NCI-H187 (cell line): Measurements from ENCODE around the gene FANCI.

Experiments
- DNase-seq, 2 experiments: peaks; one replicate each; lab custom pipeline; 2025; lab: John Stamatoyannopoulos, UW

The FANCI gene

DNA sequence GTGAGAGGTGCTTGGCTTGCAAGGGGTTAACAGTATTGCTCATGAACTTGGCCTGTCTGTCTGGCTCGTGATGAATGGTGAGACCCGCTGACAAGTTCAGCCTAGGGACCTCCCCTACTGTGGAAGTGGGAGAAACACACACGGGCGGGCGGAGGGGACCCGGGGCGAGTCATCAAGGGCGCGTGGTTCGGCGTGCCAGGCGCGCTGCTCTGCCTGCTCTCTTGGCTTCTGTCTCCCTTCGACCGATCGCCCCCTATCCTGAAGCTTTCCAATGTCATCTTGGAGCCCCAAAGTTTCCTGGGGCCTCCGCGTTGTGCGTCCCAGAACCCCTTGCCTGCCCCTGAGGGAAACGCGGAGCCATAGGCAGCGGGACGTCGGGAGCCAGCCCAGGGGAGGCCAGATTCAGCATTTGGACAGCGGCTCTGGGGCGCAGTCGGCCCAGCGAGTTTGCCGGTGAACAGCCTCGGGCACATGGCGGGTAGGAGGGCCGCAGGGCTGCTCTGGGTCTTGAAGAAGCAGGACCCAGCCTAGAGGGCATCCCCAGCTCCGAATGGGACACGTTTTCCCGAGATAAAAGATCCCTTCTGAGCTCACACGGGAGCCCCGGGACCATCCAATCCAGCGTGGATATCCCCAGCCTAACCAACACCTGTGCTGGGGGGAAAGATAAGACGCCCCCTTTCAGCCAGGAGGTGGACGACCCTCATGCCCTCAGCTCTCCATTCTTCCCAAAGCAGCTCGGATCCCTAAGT is 117.8 kb downstream of the FANCI start:
- no peak for DNase-seq

DNA sequence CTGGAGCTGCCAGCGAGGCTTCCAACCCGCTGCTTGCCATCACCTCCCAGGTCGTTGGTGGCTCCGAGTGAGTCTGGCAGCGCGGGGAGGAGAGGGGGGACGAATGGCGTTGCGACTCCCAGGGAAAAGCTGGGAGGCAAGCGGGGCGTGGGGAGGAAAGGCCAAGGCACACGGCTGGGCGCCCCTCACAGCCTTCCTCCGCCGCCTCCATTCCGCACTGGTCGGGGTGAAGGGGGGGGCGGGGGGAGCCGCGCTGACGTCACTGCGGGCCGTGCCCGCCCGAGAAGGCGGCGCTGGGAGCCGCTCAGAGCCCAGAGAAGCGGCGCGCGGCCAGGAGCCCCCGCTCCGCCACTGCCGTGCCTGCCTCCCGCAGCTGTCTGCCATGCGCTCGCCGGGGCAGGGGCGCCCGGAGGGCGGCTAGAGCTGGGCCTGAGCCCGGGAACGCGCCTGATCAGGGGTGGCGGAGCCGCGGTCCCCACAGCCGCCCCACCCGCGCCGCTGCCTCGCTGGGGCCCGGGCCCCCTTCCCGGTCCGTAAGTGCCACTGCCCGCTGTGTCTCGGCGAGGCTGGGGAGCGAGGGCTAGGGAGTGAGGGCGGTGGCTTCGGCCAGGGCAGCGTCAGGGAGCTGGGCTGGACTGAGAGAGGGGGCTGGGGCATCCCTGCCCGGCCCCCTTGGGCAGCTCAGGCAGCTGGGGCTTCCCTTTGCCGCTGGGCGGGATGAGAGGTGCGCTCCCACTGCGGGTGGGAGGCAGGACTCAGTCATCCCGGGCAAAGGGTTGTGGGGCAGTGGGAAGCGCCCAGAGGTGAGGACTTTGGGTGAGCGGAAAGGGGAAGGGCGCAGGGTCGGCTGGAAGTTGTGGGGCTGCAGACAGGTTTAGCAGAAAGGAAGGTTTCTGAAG is 118.7 kb downstream of the FANCI start:
- peak; percentile 31 to 35 for DNase-seq

DNA sequence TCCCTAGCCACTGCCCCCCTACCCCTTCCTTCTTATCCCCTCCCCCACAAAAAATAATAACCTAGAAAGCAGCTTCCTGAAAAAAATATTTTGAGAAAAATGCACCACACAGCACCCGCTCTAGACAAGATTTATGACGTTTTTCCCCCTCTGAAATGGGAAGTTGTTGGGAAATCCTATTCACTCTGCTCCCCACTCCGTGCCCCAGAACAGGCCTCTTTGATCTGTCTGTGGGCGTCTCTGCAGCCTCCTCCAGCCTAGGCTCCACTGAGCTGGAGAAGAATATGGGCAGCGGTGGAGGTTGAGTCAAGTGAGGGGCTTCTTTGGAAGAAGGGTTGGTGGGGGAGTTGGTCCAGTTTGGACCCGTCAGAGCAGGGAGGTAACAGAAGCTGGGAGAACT is 119.4 kb downstream of the FANCI start:
- no peak for DNase-seq

DNA sequence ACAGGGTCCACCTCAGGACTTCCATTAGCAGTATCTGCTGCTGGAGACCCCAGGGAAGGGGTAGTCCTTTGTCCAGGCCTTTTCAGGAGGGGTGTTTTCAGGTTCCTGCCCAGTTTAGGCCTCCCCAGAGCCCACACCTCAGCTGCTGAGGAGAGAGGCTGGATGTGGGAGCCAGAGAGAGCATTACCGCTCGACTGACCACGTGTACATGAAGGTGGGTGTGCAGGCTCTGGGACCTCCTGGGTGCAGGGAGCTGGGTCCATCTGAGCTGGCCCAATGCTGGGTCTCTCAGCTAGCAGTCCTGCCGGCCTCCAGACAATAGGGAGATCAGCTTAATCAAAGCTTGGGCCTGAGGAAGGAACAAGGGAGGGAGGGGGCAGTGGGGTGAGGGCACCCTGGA is 120.0 kb downstream of the FANCI start:
- no peak for DNase-seq

DNA sequence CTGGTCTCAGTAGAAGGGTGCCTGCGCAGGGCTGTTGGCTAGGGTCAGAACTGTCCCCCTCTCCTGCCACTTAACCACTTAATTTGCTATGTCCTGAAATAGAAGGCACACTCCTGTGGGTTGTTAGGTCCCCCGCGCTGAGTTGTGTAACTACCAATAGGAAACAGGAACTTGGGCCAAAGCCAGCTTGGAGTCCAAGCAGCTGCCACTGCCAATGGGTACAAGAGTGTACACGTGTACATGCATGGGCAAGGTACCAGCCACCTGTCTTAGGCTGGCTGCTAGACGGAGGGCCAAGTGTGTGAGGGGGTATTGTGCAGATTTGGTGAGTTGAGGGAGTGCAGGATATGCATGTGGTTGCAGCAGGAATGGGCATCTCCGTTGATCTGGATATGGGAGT is 120.6 kb downstream of the FANCI start:
- DNase-seq: no peak

DNA sequence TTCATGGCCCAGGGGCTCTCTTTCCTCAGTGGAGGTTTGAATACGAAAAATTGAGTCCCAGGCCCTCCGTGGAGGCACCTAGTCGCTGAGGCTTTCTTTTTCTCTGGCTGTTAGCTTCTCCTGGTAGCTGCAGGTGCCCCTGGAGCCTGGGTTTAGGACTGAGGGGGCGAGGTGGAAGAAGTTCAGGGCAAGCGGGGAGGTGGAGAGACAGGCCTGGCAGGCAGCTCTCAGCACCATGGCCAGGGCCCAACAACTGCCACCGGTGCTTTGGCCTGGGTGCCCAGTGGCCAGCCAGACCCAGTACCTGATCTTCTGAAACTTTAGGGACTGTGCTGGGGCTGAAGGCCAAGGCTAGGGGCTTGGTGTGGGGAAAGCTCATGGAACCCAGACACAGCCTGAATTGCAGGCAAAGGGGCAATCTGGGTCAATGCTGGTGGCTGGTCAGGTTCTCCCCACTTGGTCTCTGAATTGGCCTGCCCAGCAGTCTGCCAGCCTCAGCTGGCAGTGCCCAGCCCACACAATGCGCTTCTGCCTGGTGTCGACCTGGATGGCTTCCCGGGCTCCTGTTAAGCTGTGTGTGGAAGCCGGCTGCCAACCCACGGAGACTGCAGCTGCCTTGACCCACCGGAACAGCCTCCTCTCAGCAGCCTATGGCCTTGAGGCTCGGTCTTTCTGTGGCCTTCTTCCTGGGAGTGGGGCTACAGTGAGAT is 121.1 kb downstream of the FANCI start:
- no peak for DNase-seq

DNA sequence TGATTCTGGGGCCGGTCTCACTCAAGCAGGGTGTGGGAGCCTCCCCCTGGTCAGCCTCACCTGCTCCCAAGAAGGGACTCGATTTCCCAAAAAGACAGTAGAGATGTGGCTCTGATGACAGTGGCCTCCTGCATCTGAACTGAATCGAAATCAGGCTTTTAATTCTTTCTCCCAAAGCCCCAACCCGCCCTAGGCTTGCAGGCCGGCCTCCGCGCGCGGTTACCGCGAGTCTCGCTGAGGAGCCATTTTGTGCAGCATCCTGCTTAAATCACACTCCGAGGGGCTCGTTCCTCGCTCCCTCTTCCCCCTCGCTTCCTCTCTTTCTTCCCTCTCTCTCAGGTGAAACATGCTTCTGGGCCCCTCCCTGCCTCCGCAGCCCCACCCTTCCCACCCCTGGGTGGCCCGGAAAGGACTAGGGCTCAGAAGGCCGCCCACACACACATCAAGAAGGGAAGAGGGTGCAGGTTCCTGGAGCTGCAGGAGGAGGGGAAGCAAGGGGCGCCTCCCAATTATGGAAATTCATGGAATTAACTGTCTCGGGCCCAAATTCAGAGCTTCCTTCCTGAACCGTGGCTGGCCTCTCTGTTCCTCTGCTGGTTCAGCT is 121.8 kb downstream of the FANCI start:
- no peak for DNase-seq
